Stimulated activated CD8-positive, alpha-beta memory T cell treated with anti-CD3 and anti-CD28 coated beads, Interleukin-12 subunit alpha, Interleukin-12 subunit beta, amount 100 ng/mL, for 4 hours (primary cell): Measurements from ENCODE around the gene HSD11B1.

Experiments used
- DNase-seq: peaks from one replicate; pipeline ENCODE4 v3.0.0-alpha.2; 2020; ENCODE audit warnings: low read depth

The HSD11B1 gene

DNA sequence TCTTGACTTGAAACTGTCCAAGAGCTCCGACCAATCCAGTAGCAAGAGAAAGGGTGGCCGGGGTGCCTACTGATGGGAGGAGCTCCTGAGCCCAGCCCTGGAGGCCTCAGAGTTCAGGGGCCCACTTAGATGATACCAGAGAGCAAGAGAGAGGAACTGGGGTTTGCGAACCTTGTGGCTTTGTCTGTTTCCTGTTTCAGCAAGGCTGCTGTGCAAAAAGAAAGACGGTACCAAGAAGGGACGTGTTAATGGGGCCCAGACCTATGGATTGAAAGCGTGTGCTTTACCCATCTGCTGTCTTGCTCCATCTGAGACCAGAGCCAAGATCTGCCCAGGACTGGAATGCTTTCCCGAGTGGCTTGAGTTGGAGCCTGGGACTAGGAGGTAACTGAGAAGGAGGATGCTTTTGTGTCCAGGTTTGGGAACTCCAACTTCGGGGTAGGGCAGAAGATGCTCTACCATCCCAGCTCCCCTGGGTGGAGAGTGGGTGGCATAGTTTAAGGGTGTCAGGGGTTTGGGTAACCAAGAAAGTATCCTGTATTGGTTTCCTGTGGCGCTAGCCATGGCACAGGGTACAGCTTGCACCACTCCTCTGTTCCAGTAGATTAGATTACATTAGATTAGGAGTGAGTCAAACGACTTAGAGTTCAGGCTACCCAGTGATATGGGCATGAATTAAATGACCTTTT lies 51.4 kb downstream of the HSD11B1 start, which contains the start of gene TRAF3IP3:
Gene TRAF3IP3 (plus strand): TSS at position 128 of the 689 bp plus-strand sequence. CDS start 3,987 bp downstream, outside the sequence.
- peak; percentile 40 for DNase-seq

DNA sequence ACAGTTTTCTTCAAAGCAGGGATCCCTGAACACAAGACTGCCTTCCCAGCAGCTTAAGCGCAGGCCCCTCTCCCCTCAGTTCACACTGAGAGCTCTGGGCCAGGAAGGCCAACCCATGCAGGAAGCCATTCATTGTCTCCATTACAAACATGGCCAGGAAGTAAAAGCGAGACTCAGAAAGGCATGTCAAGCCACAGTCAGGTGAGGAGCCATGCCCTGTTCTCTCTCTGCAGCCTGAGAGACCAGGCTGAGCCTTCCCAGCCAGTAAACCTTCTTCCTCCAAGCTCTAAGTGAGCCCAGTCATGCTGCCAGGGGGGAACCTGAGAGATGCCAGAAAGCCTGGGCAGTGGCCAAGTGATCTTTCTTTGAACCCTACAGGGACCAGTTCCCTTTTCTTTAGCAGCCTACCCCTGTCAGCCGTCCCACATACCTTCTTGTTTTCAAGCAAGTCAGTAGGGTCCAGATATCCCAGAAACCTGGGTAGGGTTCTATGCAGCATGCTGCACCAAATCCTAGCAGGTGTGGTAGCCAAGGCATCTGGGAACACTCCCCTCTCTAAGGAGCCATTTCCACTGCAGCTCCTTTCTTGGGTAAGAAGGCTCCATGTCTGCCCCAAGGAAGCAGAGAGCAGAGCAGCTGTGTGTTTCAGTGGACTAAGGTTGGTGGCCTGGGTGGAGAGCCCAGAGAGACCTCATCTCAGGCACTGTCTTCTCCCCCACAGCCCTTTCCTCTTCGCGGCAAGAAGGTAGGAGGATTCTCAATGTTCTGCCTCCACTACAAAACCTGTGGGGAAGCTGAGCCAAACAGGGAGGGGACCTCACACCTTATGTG lies 52.2 kb downstream of the HSD11B1 start:
- DNase-seq, result no peak

DNA sequence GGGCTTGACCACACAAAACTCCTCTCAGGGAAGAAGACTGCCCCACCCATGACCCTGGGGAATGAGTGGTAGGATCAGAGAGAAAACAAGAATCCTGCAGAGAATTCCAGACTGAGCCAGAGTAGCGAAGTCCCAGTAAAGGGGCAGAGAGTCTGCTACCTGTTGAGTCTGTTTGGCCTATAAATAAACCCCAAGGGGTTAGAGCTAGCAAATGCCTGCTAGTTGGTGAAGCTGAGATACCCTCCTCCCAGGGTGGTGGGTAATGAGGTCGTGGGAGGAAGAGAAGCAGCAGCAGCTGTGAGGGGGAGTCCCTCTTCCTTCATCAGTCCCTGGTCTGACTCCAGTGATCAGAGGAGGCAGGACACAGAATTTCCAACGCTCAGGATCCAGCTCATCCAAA lies 53.8 kb downstream of the HSD11B1 start:
- DNase-seq, result no peak

DNA sequence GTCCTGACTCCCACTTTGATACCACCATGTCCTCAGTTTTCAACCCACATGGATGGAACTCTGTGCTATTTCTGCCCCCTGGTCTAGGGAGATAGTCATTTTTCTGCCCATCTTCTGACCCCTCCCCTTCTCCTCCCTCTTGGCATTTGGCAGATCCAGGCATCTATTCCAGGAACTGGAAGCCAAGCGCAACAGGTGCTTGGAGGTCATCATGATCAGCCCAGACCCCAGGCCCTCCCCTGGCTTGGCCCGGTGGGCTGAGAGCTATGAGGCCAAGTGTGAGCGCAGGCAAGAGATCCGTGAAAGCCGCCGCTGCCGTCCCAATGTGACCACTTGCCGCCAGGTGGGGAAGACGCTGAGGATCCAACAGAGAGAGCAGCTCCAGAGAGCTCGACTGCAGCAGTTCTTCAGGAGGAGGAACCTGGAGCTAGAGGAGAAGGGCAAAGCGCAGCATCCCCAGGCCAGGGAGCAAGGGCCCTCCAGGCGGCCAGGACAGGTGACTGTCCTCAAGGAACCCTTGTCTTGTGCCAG lies 55.2 kb downstream of the HSD11B1 start:
- no peak for DNase-seq

DNA sequence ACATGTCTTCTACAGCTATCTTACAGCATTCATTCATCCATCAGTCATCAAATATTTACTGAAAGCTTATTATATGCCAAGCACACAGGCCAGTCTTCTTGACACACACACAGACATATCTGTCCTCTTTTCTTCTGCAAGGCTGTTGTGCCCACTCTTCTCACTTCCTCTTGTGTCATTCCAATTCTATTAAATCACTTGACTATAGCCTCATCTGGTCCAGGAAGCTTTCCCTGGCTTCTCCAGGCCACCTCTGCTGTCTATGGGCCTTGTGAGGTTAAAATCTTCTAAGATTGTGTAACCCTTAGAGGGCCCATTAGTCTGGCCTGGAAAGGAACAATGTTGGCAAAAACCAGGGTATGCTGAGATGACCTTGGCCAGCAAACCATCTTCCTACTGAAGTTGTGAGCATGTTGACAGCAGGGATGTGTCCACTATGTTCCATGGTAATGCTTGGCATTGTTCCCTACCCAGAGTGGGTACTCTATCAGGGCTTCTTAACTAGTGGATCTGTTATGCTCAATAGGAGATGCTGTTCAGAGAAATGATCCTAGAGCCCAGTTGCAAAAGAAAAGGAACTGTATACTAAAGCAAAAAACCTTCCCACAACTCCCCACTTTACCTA lies 56.5 kb downstream of the HSD11B1 start:
- DNase-seq, result no peak

DNA sequence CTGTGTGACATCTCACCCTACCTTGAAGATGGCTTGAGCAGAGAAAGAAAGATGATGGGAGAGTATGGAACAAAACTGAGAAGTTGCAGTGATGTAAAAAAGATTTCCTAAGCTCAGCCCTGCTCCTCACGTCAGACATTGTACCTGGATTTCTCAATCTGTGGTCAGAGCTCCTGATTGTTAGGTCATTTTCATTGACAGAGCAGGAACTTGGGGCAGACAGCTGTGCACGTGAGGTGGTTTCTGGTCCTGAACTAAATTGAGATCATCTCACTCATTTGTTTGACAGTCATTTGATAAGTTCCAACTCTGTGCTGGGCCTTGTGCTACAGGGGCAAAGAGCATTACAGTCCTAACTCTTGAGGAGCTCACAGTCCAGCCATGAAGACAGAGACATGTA lies 61.4 kb downstream of the HSD11B1 start:
- DNase-seq, result no peak

DNA sequence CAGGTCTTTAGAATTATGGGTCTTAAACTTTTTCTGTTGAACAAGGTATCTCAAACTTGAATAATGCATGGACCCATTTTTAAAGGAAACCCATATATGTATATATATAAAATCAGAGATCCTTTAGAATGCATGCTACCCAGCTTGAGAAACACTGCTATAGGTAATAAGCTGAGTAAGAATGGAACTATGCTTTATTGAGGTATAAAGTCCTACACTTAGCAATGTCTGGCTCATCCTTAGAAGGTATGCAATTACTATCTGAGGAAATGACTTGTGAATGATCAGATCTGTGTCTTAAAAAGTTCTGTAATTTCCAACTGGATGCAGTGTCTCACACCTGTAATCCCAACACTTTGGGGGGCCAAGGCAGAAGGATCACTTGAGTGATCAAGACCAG lies 62.5 kb downstream of the HSD11B1 start:
- no peak for DNase-seq

DNA sequence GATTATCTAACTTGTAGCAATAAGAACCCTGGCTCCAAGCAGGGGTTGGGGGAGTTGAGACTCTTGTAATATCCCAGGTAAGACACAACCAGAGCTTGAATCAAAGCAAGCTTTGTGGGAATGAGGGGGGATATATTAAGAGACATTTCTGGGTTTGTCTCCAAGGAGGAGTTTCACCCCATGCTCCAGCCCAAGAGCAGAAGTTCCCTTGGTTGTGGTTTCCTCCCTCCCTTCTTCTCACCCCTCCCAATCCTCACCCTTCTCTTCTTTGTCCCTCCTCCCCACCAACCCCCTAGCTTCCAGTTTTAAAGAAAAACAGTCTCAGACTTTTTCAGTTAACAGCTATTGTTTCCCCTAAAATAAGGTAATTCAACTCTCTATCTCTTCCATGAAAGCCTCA lies 63.1 kb downstream of the HSD11B1 start:
- DNase-seq, result no peak

DNA sequence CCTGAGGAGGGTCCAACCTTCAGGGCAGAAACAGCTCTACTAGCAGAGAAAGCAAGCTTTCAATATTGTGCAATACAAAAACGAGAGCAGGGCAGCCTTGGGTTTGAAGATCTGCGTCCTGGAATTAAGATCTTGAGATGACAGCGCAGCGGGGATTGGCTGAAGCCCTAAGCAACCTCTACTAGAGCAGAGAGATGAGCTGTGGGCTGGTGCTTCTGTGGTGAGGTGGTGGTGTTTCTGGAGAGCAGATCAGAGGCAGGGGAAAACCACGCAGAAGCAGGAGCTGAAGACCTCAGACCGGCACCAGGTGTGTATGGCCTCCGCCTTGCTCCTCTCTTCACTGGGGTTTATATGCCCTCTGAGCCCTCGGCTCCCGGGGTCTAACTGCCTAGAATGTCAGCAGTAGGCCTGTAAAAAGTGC lies 63.7 kb downstream of the HSD11B1 start:
- peak; percentile 54 for DNase-seq

DNA sequence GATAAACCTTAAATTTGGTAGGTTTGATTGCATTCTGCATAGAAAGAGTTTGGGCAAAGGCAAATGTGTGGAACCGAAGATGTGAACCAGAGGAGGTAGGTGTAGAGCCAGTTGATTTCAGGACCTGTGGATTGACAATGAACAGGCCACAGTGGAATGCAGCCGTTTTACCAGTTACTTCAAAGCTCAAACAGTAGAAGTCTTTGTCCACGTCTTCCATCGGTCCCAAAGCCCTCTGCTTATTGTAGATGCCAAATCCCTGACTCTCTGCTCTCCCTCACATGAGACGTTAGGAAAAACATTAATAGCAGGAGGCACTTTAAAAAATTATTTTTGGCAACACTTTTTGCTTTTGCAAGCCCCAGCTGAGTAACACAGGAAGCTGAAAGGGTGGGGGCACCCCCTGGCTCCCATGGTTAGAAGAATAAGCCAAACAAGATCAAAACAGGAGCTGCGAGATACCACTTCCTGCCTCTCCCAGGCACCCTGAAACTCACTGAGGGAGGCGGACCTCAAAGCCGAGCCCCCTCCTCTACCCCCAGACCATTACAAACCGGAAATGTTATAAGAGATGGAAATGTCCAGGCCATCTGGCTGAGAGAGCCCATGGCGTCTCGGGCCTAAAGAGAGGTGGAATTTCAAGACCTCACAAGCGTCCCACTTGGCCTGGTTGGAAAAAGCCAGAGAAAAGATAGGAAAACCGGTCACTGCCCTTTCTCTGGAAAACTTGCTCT lies 64.7 kb downstream of the HSD11B1 start:
- DNase-seq, result peak; percentile 57

DNA sequence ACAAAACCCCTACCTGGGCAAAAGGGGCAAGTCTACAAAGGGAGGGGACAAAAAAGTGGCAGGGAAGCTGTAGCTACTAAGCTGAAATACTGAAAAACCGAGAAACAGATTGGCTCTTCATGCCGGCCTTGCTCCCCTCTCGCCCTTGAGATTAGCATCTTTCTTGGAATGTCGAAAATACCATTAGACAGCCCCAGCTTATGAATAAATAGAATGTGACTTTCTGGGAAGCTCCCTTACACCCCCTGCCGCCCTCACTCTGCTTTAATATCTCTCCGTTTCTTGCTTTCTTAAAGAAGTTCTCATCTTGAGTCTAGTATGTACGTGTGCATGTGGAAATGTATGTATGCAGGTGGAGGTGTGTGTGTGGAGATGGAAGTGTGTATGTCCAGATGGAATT lies 65.3 kb downstream of the HSD11B1 start:
- DNase-seq, result no peak

DNA sequence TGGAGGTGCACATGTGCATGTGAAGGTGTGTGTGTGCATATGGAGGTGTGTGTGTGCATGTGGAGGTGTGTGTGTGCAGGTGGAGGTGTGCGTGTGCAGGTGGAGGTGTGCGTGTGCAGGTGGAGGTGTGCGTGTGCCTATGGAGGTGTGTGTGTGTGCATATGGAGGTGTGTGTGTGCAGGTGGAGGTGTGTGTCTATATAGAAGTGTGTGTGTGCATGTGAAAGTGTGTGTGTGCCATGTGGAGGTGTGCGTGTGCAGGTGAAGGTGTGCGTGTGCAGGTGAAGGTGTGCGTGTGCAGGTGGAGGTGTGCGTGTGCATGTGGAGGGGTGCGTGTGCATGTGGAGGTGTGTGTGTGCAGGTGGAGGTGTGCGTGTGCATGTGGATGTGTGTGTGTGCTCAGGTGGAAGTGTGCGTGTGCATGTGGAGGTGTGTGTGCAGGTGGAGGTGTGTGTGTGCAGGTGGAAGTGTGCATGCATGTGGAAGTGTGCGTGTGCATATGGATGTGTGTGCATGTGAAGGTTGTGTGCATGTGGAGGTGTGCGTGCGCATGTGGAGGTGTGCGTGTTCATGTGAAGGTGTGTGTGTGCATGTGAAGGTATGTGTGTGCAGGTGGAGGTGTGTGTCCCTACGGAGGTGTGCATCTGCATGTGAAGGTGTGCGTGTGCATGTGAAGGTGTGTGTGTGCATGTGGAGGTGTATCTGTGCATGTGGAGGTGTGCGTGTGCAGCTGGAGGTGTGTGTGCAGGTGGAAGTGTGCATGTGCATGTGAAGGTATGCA lies 66.2 kb downstream of the HSD11B1 start:
- no peak for DNase-seq

DNA sequence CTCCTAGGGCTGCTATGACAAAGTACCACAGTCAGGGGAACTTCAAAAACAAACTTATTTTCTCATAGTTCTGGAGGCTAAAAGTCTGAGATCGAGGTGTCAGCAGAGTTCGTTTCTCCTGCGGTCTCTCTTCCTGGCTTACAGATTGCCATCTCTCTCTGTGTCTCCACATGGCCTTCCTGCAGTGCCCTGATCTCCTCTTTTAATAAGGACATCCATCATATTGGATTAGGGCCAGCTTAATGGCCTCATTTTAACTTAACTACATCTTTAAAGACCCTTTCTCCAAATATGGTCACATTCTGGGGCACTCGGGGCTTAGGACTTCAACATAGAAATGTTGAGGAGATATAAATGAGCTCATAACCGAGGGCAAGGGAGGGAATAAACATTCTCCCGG lies 67.5 kb downstream of the HSD11B1 start:
- no peak for DNase-seq

DNA sequence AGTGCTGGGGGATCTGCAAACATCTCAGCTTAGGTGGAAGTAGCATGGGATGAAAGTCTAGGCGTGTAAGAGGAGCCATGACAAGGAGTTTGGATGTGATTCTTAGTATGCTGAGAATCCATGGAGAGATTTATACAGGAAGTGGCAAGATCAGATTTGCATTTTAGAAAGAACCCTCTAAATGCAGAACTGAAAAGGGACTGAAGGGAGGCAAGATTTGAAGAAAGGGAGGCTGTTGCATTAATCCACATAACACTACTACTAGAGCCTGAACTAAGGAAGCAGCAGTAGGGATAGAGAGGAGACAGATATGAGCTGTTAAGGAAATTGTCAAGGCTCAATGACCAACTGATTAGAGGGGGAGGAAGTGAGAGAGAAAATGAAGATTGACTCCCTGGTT lies 69.9 kb downstream of the HSD11B1 start:
- DNase-seq, result no peak

DNA sequence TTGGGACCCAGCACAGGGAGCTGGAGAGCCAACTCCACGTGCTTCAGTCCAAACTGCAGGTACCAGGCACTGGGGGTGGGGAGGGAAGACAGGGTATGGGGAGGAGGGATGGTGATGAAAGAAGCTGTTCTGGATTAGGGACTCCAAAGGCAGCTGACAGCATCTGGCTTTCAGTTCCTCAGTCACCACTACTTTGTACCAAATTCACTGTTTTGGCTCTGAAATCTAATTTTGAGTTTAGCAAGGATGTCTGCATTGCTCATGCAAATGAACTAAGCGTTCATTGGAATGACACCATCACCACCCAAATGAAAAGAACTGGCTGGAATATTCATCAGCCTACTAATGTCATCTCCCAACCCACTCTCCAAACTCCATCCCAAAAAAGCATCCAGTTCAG lies 71.0 kb downstream of the HSD11B1 start:
- DNase-seq, result no peak

DNA sequence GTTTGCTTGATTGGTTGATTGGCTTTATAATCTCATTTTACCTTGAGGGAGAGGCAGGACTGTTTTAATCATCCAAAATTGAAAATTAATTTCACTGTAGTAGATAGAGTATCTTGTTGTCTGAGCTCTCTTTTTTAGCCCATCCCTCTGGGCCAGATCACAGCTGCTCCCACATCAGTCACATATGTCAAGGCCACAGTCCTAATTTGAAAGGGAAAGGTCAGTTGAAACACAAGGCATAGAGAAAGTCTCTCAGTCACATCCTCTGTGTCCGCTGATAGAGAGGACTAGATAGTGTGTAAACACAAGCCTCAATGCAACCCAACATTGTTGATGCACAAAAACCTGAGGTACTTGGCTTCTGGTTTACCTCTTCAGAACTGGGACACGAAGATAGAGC lies 72.9 kb downstream of the HSD11B1 start:
- no peak for DNase-seq

DNA sequence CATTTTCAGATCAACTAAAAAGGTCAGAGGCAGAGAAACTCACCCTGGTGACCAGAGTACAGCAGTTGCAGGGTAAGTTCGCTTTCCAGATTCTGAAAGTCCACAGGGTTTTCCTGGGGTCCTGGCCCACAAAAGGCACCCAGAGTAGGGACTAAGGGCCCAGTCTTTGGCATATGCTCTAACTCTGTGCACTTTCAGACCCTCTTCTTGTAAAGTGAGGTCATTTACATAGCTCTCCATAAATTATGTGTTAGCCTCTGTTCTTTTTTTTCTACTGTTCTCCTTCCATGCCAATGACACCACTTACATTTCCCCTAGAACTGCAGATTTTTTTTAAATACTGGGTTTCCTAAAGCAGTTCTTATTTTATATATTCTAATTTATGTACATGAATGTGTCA lies 73.5 kb downstream of the HSD11B1 start:
- DNase-seq, result no peak

DNA sequence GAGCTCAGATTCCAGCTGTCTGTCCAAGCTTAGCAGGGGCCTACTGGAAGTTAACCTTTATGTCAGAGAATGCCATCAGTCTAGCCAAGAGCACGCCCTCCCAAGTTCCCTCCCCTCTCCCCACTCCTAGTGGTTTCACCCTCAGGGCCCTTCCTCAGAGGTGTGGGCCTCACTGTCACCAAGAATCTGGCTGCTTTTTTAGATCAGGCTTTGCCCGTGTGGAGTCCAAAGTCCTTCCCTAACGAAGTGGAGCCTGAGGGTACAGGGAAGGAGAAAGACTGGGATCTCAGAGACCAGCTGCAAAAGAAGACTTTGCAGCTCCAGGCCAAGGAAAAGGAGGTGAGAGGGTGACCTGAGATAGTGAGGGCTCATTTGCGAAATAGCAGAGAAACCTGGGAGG lies 75.6 kb downstream of the HSD11B1 start:
- no peak for DNase-seq

DNA sequence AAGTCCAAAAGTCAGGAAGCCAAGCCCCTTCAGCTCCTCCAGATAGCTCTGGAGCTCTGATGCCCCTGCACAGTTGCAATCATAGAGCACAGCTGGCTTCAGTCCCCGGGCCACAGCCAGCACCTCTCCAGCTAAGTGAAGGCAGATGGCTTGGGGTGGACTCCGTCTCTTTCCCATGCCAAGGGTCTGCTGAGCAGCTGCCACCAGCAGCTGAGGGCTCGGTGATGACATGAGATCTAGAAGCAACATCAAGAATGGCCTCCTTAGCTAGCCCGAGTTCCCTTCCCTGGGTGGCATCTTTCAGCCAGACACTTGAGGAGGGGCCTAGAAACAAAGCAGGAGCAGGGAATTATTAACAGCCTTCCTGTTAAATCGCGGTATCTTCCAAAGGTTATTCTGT lies 78.7 kb downstream of the HSD11B1 start:
- no peak for DNase-seq
